ACC112 (cell line): ENCODE data around the gene FA2H.
"Not testable (repeated sequence)": the region's sequence is repeated elsewhere in the genome, so short reads cannot be mapped to it uniquely, and the experiment has no call there.

Experiments
- H2AFZ ChIP-seq: fragments of 200-600 bp; sonication (generic); one replicate; pipeline ENCODE4 v1.6.0; 2017; ENCODE audit warnings: antibody characterized with exemption, low read length; ENCODE audit not compliant: unreplicated experiment
- H3K27ac ChIP-seq: fragments of 200-600 bp; sonication (generic); 2 replicates; pipeline ENCODE4 v1.5.1; 2014; ENCODE audit warnings: low read depth, mild to moderate bottlenecking, antibody characterized with exemption, low read length, moderate library complexity
- H3K27me3 ChIP-seq: fragments of 200-600 bp; sonication (generic); 2 replicates; pipeline ENCODE4 v1.6.1; 2014; ENCODE audit warnings: mild to moderate bottlenecking, antibody characterized with exemption, low read length, moderate library complexity, mixed read lengths; ENCODE audit not compliant: insufficient read depth
- H3K36me3 ChIP-seq: fragments of 200-600 bp; sonication (generic); 2 replicates; pipeline ENCODE4 v1.6.1; 2016; ENCODE audit warnings: mild to moderate bottlenecking, antibody characterized with exemption, low read length, moderate library complexity, mixed read lengths; ENCODE audit not compliant: insufficient read depth
- H3K4me1 ChIP-seq: fragments of 200-600 bp; sonication (generic); one replicate; pipeline ENCODE4 v1.6.1; 2016; ENCODE audit warnings: low read length, mixed read lengths; ENCODE audit not compliant: insufficient read depth, unreplicated experiment, control insufficient read depth
- H3K4me3 ChIP-seq: fragments of 200-600 bp; sonication (generic); 2 replicates; pipeline ENCODE4 v1.5.1; 2014; ENCODE audit warnings: mild to moderate bottlenecking, low read depth, low read length
- H3K79me2 ChIP-seq: fragments of 200-600 bp; sonication (generic); one replicate; pipeline ENCODE4 v1.6.0; 2016; ENCODE audit warnings: low read length; ENCODE audit not compliant: control insufficient read depth, unreplicated experiment, insufficient read depth

Gene FA2H

DNA sequence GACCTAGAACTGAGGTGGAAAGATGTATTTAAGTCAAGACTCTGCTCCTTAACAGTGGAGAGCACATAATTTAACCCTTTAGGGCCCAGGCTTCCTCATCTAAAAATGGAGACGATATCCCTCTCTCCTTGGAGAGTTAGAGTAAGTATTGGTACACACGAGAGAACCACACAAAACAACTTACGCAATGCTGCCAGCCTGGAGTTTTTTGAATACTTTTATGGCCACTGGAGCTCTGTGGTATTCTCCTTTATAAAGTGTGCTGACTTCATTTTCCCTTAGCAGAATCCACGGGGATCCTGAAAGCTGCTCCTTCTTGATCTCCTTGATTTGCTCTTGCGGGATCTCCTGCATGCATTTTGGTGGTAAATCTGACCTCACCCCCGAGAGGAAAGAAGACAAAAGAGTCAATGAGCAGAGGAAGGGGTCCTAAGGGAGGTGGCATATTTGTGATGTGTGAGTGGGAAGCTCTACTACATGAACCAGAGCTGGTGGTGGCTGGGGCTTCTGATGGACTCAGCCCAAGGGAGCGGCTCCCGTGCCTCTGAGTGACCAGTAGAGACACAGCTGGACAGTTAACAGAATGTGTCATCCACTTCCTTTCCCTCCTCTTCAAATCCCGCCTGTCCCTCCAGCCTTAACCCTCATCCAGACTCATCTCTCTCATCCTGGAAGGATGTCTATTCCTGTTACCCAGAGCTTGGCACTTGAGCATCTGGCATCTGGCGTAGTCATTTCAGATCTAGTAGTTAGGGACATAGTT, 83.3 kb downstream of the FA2H start:
- Histone ChIP-seq H3K79me2 (peaks cover 5% of the 10 kb centered on the region), H3K27ac (no peak overlapping the region), H2AFZ (no peak overlapping the region), H3K27me3 (no peaks in the 10 kb centered on the region), H3K36me3 (peaks cover 43% of the 10 kb centered on the region), H3K4me1 (no peaks in the 10 kb centered on the region), H3K4me3 (no peak overlapping the region)

DNA sequence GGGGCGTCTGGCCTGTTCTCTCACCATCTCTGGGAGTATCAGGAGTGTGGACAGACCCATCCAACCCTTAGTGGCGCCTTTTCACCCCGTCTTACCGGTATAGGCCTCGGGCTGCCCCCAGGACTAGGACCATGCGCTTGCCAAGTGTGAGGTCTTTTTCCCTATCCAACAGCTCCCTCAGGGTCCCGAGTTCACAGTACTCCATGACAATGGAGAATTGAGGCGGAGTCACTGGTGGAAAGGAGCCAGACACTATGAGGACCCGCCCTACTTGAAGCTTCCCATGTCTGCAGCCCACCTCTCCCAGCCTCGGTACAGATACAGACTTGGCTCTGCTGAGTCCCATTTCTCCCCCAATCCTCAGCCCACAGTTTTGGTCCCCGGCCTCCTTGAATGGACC, 92.1 kb downstream of the FA2H start:
- no peak overlapping the region for H3K27ac ChIP-seq
- no peaks in the 10 kb centered on the region for H3K4me1 ChIP-seq
- H3K27me3 ChIP-seq, result no peaks in the 10 kb centered on the region
- no peak overlapping the region for H2AFZ ChIP-seq
- H3K4me3 ChIP-seq, result no peak overlapping the region
- no peaks in the 10 kb centered on the region for H3K79me2 ChIP-seq
- peaks cover 8% of the 10 kb centered on the region; the same call in 1 of the 2 replicates for H3K36me3 ChIP-seq

DNA sequence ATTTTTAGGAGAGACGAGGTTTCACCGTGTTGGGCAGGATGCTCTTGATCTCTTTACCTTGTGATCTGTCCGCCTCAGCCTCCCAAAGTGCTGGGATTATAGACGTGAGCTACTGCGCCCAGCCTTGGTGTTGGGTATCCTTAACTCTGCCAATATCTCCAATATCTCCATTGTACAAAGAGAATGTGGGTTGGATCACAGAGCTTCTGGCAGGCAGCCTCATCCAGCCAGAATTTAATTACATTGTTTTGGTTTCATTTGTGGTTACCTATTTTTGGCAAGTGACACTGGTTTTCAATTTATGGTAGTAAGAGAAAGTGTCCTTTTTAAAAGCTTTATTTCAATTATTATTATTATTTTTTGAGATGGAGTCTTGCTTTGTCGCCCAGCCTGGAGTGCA, 93.9 kb downstream of the FA2H start:
- Histone ChIP-seq H3K4me3 (no peak overlapping the region), H3K79me2 (no peaks in the 10 kb centered on the region), H3K27ac (no peak overlapping the region), H3K36me3 (peaks cover 8% of the 10 kb centered on the region; the same call in 1 of the 2 replicates), H3K4me1 (no peaks in the 10 kb centered on the region), H3K27me3 (no peaks in the 10 kb centered on the region), H2AFZ (no peak overlapping the region)

DNA sequence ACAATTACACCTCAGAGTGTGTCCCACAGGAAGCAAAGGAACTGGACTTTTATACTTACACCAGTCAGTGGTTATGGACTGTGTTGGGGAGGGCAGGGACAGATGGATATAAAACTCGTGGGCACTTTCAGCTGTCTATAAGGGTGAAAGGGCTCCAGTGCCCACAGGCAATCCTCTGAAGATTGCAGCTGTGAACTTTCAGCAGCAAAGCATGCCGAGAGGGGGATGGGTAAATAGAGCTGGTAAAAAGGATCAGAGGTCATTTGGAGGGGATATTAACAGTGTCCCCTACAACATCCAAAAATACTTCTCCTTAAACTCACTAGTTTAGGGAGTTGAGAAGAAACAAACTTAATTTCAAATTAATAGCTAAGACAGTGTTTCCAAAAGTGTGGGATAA, 94.6 kb downstream of the FA2H start:
- H3K36me3 ChIP-seq, result peaks cover 8% of the 10 kb centered on the region; the same call in 1 of the 2 replicates
- no peaks in the 10 kb centered on the region for H3K79me2 ChIP-seq
- no peak overlapping the region for H2AFZ ChIP-seq
- no peaks in the 10 kb centered on the region for H3K27me3 ChIP-seq
- no peak overlapping the region for H3K4me3 ChIP-seq
- no peak overlapping the region for H3K27ac ChIP-seq
- no peaks in the 10 kb centered on the region for H3K4me1 ChIP-seq

DNA sequence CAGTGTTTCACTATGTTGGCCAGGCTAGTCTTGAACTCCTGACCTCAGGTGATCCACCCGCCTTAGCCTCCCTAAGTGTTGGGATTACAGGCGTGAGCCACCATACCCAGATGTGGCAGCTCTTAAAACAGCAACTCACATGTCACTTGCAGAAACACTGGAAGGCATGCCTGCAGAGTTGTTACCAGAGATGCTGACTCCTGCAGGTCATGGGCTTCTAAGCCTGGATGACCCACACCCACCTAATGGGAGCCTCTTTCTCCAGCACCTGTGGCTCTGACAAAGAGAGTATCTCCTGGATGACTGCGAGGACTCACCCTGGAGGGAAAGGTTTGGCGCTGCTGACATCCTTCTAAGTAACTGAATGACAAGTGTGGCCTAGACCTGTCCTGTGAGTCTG, 96.8 kb downstream of the FA2H start:
- Histone ChIP-seq H3K27me3 (no peaks in the 10 kb centered on the region), H3K36me3 (peaks cover 7% of the 10 kb centered on the region; the same call in 1 of the 2 replicates), H3K27ac (no peak overlapping the region), H3K4me3 (no peak overlapping the region), H3K79me2 (no peaks in the 10 kb centered on the region), H3K4me1 (no peaks in the 10 kb centered on the region), H2AFZ (no peak overlapping the region)

DNA sequence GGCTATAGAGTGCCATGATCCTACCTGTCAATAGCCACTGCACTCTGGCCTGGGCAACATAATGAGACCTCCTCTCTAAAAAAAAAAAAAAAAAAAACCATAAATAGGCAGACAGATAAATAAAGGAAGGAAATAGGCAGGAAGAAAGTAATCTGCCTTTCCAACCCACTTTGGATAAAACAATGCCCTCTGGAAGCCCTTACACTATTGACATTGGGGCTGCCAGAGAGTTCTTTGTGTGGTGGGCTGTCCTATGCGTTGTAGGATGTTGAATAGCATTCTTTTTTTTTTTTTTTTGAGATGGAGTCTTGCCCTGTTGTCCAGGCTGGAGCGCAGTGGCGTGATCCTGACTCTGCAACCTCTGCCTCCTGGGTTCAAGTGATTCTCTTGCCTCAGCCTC, 100.7 kb downstream of the FA2H start:
- H3K79me2 ChIP-seq, result no peaks in the 10 kb centered on the region
- H3K27me3 ChIP-seq, result no peaks in the 10 kb centered on the region
- H3K4me1 ChIP-seq, result no peaks in the 10 kb centered on the region
- H2AFZ ChIP-seq, result no peak overlapping the region
- H3K36me3 ChIP-seq, result peaks cover 7% of the 10 kb centered on the region; the same call in 1 of the 2 replicates
- no peak overlapping the region for H3K4me3 ChIP-seq
- no peak overlapping the region for H3K27ac ChIP-seq

DNA sequence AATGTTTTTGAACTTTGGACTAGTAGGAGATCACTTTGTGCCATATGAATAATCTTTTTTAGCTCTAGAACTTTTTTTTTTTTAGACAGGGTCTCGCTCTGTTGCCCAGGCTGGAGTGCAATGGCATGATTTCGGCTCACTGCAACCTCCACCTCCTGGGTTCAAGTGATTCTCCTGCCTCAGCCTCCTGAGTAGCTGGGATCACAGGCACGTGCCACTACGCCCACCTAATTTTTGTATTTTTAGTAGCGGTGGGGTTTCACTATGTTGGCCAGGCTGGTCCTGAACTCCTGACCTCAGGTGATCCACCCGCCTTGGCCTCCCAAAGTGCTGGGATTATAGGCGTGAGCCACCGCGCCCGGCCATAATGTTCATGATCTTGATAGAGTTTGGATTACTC, 105.7 kb downstream of the FA2H start:
- H2AFZ ChIP-seq, H3K4me1 ChIP-seq, H3K36me3 ChIP-seq, H3K4me3 ChIP-seq, H3K27me3 ChIP-seq, H3K27ac ChIP-seq: not testable (repeated sequence)
- peaks cover 28% of the 10 kb centered on the region for H3K79me2 ChIP-seq

DNA sequence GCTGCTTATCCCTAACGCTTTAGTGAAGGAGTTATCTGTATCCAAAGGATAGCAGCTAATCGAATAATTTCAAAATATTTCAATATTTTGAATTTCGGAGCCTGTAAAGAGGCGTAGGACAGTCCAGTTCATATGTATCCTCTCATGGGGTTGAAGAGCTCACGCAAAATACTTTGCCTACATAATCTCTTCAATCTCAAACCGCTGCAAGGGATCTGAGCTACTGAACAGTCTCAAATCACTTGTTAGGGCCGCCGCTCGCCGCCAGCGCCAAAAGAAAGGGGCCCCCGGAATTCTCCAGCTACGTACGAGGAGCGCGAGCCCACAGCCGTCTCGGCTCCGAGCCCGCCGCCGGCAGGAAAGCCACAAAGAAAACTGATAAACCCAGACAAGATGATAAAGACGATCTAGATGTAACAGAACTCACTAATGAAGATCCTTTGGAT, 107.3 kb downstream of the FA2H start:
- Histone ChIP-seq H2AFZ (peak overlapping the region; percentile 87), H3K4me3 (peak overlapping the region; percentile 91), H3K27me3 (no peaks in the 10 kb centered on the region), H3K36me3 (peaks cover 17% of the 10 kb centered on the region), H3K79me2 (peaks cover 44% of the 10 kb centered on the region), H3K4me1 (peaks cover 8% of the 10 kb centered on the region), H3K27ac (peak overlapping the region; percentile 58)

DNA sequence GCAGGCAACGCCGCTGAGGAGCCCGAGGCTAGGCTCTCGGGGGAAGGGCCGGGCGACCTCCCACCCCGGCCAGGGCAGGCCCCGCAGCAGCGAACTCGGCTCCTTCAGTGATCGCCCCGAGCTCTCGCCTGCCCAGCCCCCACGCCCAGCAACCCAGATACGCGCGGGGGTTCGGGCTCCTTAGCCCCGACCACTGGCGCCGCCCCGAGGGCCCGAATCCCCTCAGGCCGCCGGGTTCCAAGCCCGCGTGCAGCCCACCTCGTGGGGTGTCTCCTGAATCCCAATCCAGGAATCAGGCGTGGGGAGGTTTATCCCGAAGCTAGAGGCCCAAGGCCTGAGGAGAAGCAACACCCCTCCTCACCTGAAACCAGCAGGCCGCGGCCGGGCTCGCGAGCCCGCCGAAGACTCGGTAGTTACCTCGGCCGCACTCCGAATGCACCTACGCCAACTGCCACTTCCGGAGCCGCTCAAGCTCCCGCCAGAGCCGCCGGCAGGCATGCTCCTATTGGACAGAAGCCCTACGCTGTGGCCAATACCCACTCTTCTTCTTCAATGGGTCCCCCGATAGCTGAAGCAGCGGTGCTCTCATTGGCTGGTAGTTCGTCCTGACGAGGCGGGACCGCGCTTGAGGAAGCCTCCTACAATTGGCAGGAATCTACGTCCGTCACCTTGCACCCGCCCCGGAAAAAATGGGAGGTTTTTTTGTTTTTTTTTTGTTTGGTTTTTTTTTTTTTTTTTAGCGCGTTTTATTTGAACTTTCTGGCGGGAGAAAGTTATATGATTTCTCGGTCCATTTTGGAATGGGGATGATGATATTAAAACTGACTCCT, 108.0 kb downstream of the FA2H start, which contains the start of gene RFWD3:
Gene RFWD3 (minus strand): TSS at position 453 of the 830 bp plus-strand sequence. CDS start 5,428 bp downstream, outside the sequence.
- peaks cover 51% of the 10 kb centered on the region for H3K79me2 ChIP-seq
- peak within 1 kb of the TSS; percentile 87 for H2AFZ ChIP-seq

DNA sequence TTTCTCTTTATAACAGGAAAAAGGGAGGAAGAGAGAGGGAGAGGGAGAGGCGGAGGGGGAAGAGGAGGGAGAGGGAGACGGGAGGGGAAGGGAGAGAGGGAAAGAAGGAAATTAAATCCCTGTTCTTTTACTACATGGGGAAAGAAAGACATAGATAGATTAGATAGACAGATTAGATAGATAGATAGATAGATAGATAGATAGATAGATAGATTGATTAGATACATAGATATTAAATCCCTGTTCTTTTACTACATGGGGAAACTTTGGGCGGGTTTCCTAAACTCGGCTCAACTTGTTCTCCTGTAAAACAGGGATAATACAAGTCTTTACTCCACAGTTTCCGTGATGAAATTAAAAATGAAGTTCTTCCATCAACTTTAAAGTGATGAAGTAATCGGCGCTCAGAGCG, 108.6 kb downstream of the FA2H start:
- Histone ChIP-seq H3K27ac (peak overlapping the region; percentile 67), H3K27me3 (no peaks in the 10 kb centered on the region), H3K79me2 (peaks cover 57% of the 10 kb centered on the region), H2AFZ (no peak overlapping the region), H3K36me3 (peaks cover 24% of the 10 kb centered on the region), H3K4me3 (peak overlapping the region; percentile 91), H3K4me1 (peaks cover 8% of the 10 kb centered on the region)

More for the DNA sequence above, 108.0 kb downstream of the FA2H start, which contains the start of gene RFWD3:
- H3K27ac ChIP-seq, result peak within 1 kb of the TSS; percentile 67
- H3K4me1 ChIP-seq, result peaks cover 8% of the 10 kb centered on the region
- peak within 1 kb of the TSS; percentile 91 for H3K4me3 ChIP-seq
- no peaks in the 10 kb centered on the region for H3K27me3 ChIP-seq
- H3K36me3 ChIP-seq, result peaks cover 18% of the 10 kb centered on the region
